Iris pigment epithelial cell (primary cell): ENCODE measurements around the gene SPIRE1.

ENCODE experiments used
- DNase-seq: peaks from one replicate; pipeline ENCODE4 v3.0.0-alpha.2; 2011; ENCODE audit warnings: low read depth

SPIRE1 gene

DNA sequence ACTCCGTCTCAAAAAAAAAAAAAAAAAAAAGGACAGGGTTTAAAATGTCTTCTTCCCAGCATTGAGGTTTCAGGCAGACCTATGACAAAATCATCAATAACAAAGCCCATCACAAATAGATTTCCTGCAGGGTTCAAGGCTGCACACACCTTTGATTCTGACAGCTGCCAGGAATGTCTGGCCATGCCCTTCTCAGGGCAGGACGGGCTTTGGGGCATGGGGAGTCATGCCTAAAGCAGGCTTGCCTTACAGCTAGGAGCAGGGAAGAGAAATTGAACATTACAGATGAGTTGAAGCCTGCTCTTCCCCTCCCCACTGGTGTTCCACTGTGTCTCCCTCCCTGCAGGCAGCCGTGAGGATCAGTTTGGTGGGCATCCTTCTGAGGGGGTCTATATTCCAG, 246.5 kb downstream of the SPIRE1 start:
- no peak for DNase-seq

DNA sequence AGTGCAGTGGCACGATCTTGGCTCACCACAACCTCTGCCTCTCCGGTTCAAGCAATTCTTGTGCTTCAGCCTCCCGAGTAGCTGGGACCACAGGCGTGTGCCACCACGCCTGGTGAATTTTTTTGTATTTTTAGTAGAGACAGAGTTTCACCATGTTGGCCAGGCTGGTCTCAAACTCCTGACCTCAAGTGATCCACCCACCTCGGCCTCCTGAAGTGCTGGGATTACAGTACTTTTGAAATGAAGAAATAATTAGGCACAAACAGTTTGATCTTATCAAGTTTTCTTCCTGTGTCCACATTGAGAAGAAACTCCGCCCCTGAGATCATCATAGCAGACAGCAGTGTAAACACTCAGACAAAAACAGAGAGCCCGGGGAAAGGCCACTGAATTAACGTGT, 247.2 kb downstream of the SPIRE1 start:
- DNase-seq: peak; percentile 65

GRCh38 chr18:12410081-12410481, 247.8 kb downstream of the SPIRE1 start:
- no peak for DNase-seq

- peak; percentile 29 for DNase-seq
Observed at GRCh38 chr18:12409469-12409868, 248.4 kb downstream of the SPIRE1 start.

DNA sequence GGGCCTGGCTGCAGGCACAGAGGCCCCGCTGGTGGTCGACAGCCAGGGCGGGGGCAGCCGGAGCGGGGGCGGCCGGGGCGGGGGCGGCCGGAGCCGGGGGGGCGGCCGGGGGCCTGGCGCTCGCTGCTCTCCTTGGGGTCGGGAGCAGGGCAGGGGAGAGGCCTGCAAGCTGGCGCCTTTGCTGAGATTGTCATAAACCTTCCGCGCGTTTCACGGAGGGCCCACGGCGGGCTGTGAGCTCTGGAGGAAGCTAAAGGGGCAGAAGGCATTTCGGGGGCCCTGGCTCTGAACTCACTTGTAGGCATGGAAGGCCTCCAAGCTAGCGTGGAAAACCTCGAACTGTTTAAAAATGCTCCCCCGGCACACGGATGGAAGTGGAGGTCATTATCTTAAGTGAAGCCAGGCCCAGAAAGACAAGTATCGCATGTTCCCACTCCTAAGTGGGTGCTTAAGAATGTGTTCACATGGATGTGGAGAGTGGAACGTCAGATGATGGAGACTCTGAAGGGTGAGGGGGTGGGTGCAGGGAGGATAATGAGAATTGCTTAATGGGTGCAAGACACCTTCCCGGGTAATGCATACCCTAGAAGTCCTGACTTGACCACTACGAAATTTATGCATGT, 249.5 kb downstream of the SPIRE1 start:
- peak; percentile 32 for DNase-seq

GRCh38 chr18:12406371-12407111, 251.4 kb downstream of the SPIRE1 start:
- DNase-seq: no peak

GRCh38 chr18:12405066-12405465, 252.8 kb downstream of the SPIRE1 start:
- no peak for DNase-seq

DNA sequence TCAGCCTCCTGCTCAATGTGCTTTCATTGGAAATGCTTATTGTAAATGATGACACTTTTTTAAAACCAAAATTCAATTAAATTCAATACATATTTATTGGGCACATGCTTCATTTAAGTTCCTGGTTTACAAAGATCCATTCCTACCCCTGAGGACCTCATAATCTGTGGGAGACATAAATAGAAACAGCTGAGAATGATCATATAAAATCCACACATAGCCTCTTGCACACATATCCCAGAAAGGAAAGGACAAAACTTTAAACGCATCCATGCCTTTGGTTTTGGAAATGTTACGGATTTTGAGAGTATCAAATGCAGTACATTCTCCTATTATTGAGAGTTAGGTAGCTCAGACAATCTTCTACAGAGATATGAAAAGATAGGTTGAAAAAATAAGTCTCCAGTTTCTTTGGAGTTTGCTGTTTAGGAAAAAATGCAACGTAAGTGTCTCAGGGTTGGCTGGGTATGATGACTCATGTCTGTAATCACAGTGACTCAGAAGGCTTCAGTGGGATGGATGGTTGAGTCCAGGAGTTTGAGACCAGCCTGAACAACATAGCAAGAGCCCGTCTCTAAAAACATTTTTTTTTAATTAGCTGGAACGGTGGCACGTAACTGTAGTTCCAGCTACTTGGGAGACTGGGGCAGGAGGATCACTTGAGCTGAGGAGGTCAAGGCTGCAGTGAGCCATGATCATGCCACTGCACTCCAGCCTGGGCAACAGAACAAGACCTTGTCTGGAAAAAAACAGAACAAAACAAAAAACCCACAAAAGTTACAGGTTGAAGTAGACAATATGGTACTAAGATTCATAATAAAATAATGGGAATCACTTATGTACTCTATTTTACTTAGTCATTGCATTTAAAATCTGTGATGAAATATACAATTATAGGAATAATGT, 254.1 kb downstream of the SPIRE1 start:
- DNase-seq: peak; percentile 93

- no peak for DNase-seq
Observed at GRCh38 chr18:12401881-12402280, 256.0 kb downstream of the SPIRE1 start.

GRCh38 chr18:12399231-12399630, 258.7 kb downstream of the SPIRE1 start:
- DNase-seq: no peak

GRCh38 chr18:12398625-12399024, 259.3 kb downstream of the SPIRE1 start:
- no peak for DNase-seq

DNA sequence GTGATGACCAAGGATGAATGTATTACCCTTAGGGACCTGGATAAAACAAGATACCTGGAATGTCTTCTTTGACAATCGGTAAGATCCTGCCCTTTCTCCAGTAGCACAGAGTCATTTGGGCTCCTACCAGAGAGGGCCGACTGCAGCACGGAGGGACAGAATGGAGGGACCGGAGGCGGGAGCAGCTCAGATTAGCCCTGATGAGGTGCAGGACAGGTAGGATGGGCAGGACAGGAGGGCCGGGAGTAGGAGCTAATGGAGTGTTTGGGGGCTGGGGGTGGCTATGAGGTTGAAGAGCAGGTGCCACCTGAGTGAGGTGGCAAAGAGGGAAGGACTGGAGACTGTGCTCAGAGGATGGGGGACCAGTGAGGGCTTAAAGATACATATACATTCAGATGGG, 260.1 kb downstream of the SPIRE1 start:
- DNase-seq: no peak

- no peak for DNase-seq
Observed at GRCh38 chr18:12397254-12397653, 260.7 kb downstream of the SPIRE1 start.
